GM12878 (cell line): ENCODE results near the gene ALAS1.
"Not testable (repeated sequence)": the region's sequence is repeated elsewhere in the genome, so short reads cannot be mapped to it uniquely, and the experiment has no call there.

Experiments used
- ATF2 ChIP-seq: IDR thresholded peaks from 2 replicates; pipeline ENCODE4 v1.6.1; 2012; ENCODE audit warnings: low read length, inconsistent platforms
- CBFB ChIP-seq: IDR thresholded peaks from 2 replicates; pipeline ENCODE4 v1.6.1; 2016; ENCODE audit warnings: antibody characterized with exemption, low read depth
- EZH2 ChIP-seq: IDR thresholded peaks from 2 replicates; pipeline ENCODE4 v1.6.1; 2012; ENCODE audit warnings: low read depth, mild to moderate bottlenecking, control low read depth, inconsistent platforms, low read length, borderline replicate concordance; ENCODE audit not compliant: control insufficient read depth
- RFX5 ChIP-seq: IDR thresholded peaks from 2 replicates; pipeline ENCODE4 v1.6.1; 2011; ENCODE audit warnings: low read depth, low read length, improper control_type of control experiment
- TAF1 ChIP-seq: IDR thresholded peaks from 2 replicates; pipeline ENCODE4 v1.6.1; 2011; ENCODE audit warnings: mild to moderate bottlenecking, low read depth, low read length, borderline replicate concordance
- TCF3 ChIP-seq: IDR thresholded peaks from 2 replicates; pipeline ENCODE4 v1.6.1; 2012; ENCODE audit warnings: low read depth, mild to moderate bottlenecking, low read length, borderline replicate concordance; ENCODE audit not compliant: insufficient read depth
- ZNF207 ChIP-seq: fragments of 450-650 bp; IDR thresholded peaks from 2 replicates; pipeline ENCODE4 v1.6.1; 2014; ENCODE audit warnings: antibody characterized with exemption, mild to moderate bottlenecking, borderline replicate concordance
- ZNF274 ChIP-seq: IDR thresholded peaks from one replicate; pipeline ENCODE4 v1.8.0; 2011; ENCODE audit not compliant: insufficient read length, insufficient read depth
- ZNF384 ChIP-seq: IDR thresholded peaks from 2 replicates; pipeline ENCODE4 v1.6.1; 2012; ENCODE audit warnings: low read depth, mild to moderate bottlenecking, low read length, improper control_type of control experiment, borderline replicate concordance

GRCh38 chr3:52178126-52178525 lies 19.8 kb upstream of the ALAS1 start:
- not testable (repeated sequence) for TF ChIP-seq TCF3, ZNF384, TAF1, ZNF207, EZH2, CBFB, RFX5, ATF2, ZNF274
